HepG2 (cell line): ENCODE data around the gene TPRN. TPM values are rescaled to one million over a fixed set of nuclear protein-coding genes. Genes with fewer than 3 reads are reported as not detected.
A peak's percentile ranks its signal among the peaks of the same experiment; 100 is the strongest.

Experiments used
- ERF ChIP-seq: IDR thresholded peaks from 2 replicates; pipeline ENCODE4 v1.6.1; 2018; ENCODE audit warnings: missing biosample characterization, missing genetic modification reagents
- HNRNPL ChIP-seq: fragments of 200-400 bp; formaldehyde crosslinking; IDR thresholded peaks from 2 replicates; pipeline ENCODE4 v1.6.1; 2017; ENCODE audit warnings: mild to moderate bottlenecking, low read depth, low read length
- MTA3 ChIP-seq: sonication (generic); formaldehyde crosslinking; IDR thresholded peaks from 2 replicates; pipeline ENCODE4 v1.4.0; 2020; ENCODE audit warnings: missing genetic modification reagents
- MTF2 ChIP-seq: sonication (generic); formaldehyde crosslinking; IDR thresholded peaks from 2 replicates; pipeline ENCODE4 v1.5.0; 2020; ENCODE audit warnings: missing genetic modification reagents, borderline replicate concordance
- PAX8 ChIP-seq: sonication (generic); formaldehyde crosslinking; IDR thresholded peaks from 2 replicates; pipeline ENCODE4 v1.8.0; 2022; ENCODE audit warnings: mild to moderate bottlenecking, missing genetic modification reagents, borderline replicate concordance
- RAD51 ChIP-seq: fragments of 450-650 bp; IDR thresholded peaks from 2 replicates; pipeline ENCODE4 v1.6.1; 2016; ENCODE audit warnings: borderline replicate concordance
- REL ChIP-seq: sonication (generic); formaldehyde crosslinking; conservative IDR thresholded peaks from 2 replicates; pipeline ENCODE4 v1.8.0; 2022; ENCODE audit warnings: mild to moderate bottlenecking, missing genetic modification reagents, moderate library complexity
- RXRB ChIP-seq: IDR thresholded peaks from 2 replicates; pipeline ENCODE4 v1.6.1; 2016; ENCODE audit warnings: borderline replicate concordance, missing genetic modification reagents, missing compliant biosample characterization
- SOX6 ChIP-seq, 2 experiments: fragments of 450-650 bp in 1 of 2; sonication (generic) in 1 of 2; formaldehyde crosslinking in 1 of 2; IDR thresholded peaks; 2 replicates each; pipeline versions ENCODE4 v1.4.0 to v1.6.1; 2017 to 2020; ENCODE audit warnings: antibody characterized with exemption in 1 of 2, mild to moderate bottlenecking in 1 of 2, missing genetic modification reagents in 1 of 2
- TBP ChIP-seq: sonication (generic); formaldehyde crosslinking; IDR thresholded peaks from 2 replicates; pipeline ENCODE4 v1.5.0; 2020; ENCODE audit warnings: missing genetic modification reagents
- THAP11 ChIP-seq: IDR thresholded peaks from 2 replicates; pipeline ENCODE4 v1.6.1; 2016; ENCODE audit warnings: missing biosample characterization, missing genetic modification reagents
- TRIM24 ChIP-seq: sonication (generic); formaldehyde crosslinking; IDR thresholded peaks from 2 replicates; pipeline ENCODE4 v1.8.0; 2022; ENCODE audit warnings: mild to moderate bottlenecking, missing genetic modification reagents
- ZBTB20 ChIP-seq: sonication (generic); formaldehyde crosslinking; IDR thresholded peaks from 2 replicates; pipeline ENCODE4 v1.8.1; 2023; ENCODE audit warnings: missing genetic modification reagents, low read depth, mild to moderate bottlenecking, borderline replicate concordance
- ZFP36L2 ChIP-seq: sonication (generic); formaldehyde crosslinking; IDR thresholded peaks from 2 replicates; pipeline ENCODE4 v1.4.0; 2020; ENCODE audit warnings: missing genetic modification reagents
- ZMYM4 ChIP-seq: sonication (generic); formaldehyde crosslinking; IDR thresholded peaks from 2 replicates; pipeline ENCODE4 v1.8.1; 2023; ENCODE audit warnings: mild to moderate bottlenecking, missing genetic modification reagents
- ZNF180 ChIP-seq: sonication (generic); formaldehyde crosslinking; IDR thresholded peaks from 2 replicates; pipeline ENCODE4 v1.4.0; 2020; ENCODE audit warnings: low read depth, missing genetic modification reagents, borderline replicate concordance
- ZNF431 ChIP-seq: sonication (generic); formaldehyde crosslinking; IDR thresholded peaks from 2 replicates; pipeline ENCODE4 v1.9.0; 2022; ENCODE audit warnings: missing genetic modification reagents, low read depth, mild to moderate bottlenecking, borderline replicate concordance
- ZNF605 ChIP-seq: sonication (generic); formaldehyde crosslinking; IDR thresholded peaks from 2 replicates; pipeline ENCODE4 v1.8.0; 2022; ENCODE audit warnings: mild to moderate bottlenecking, missing genetic modification reagents
- ZNF660 ChIP-seq: sonication (generic); formaldehyde crosslinking; IDR thresholded peaks from 2 replicates; pipeline ENCODE4 v1.5.1; 2020; ENCODE audit warnings: mild to moderate bottlenecking, low read depth, missing genetic modification reagents, borderline replicate concordance
- ZNF7 ChIP-seq: IDR thresholded peaks from 2 replicates; pipeline ENCODE4 v1.6.1; 2016; ENCODE audit warnings: missing biosample characterization, missing genetic modification reagents
- ZNF773 ChIP-seq: sonication (generic); formaldehyde crosslinking; IDR thresholded peaks from 2 replicates; pipeline ENCODE4 v1.4.0; 2020; ENCODE audit warnings: missing genetic modification reagents, borderline replicate concordance
- ZNF891 ChIP-seq: sonication (generic); formaldehyde crosslinking; IDR thresholded peaks from 2 replicates; pipeline ENCODE4 v1.5.0; 2020; ENCODE audit warnings: mild to moderate bottlenecking, missing genetic modification reagents
- polyA plus RNA-seq, 8 experiments: library from polyadenylated mRNA; depleted of rRNA in 3 of 8; stranded (reverse) in 7 of 8; unstranded in 1 of 8; fragments of >200 nt; fragmentation: Illumina TruSeq in 4 of 8; extraction: Trizol in 4 of 8; gene quantifications; 2 replicates each; pipeline versions ENCODE4 v1.2.1 to v1.2.3, GENCODE V29; 2011 to 2016; ENCODE audit warnings: low read depth in 4 of 8, missing spikeins in 1 of 8, mixed read lengths in 1 of 8; ENCODE audit not compliant: insufficient read depth in 1 of 8
- total RNA-seq, 5 experiments: library from RNA; depleted of rRNA; stranded (reverse); fragments of >200 nt; fragmentation: Illumina TruSeq; extraction: Trizol; gene quantifications; 2 replicates each; pipeline ENCODE4 v1.2.3, GENCODE V29; 2016; ENCODE audit warnings: low read depth in 1 of 5
- TF ChIP-seq, protein P1 (sequence below): sonication (generic); formaldehyde crosslinking; IDR thresholded peaks from 2 replicates; pipeline ENCODE4 v1.5.1; 2020; ENCODE audit warnings: missing genetic modification reagents, mild to moderate bottlenecking, borderline replicate concordance
- TF ChIP-seq, protein P2 (sequence below): sonication (generic); formaldehyde crosslinking; IDR thresholded peaks from 2 replicates; pipeline ENCODE4 v1.5.0; 2020; ENCODE audit warnings: missing genetic modification reagents
- TF ChIP-seq, protein P3 (sequence below): sonication (generic); formaldehyde crosslinking; IDR thresholded peaks from 2 replicates; pipeline ENCODE4 v1.4.0; 2020; ENCODE audit warnings: mild to moderate bottlenecking, missing genetic modification reagents
- TF ChIP-seq, protein P4 (sequence below): sonication (generic); formaldehyde crosslinking; IDR thresholded peaks from 2 replicates; pipeline ENCODE4 v1.5.1; 2020; ENCODE audit warnings: mild to moderate bottlenecking, missing genetic modification reagents, moderate library complexity
- TF ChIP-seq, protein P5 (sequence below): sonication (generic); formaldehyde crosslinking; IDR thresholded peaks from 2 replicates; pipeline ENCODE4 v1.4.0; 2020; ENCODE audit warnings: missing genetic modification reagents

Gene TPRN
- total and polyA plus RNA-seq, 2 of the 13 experiments (the other 11 are each of a cell fraction or from before 2014, with no cell fraction given), result 10.1 to 19.2 TPM

DNA sequence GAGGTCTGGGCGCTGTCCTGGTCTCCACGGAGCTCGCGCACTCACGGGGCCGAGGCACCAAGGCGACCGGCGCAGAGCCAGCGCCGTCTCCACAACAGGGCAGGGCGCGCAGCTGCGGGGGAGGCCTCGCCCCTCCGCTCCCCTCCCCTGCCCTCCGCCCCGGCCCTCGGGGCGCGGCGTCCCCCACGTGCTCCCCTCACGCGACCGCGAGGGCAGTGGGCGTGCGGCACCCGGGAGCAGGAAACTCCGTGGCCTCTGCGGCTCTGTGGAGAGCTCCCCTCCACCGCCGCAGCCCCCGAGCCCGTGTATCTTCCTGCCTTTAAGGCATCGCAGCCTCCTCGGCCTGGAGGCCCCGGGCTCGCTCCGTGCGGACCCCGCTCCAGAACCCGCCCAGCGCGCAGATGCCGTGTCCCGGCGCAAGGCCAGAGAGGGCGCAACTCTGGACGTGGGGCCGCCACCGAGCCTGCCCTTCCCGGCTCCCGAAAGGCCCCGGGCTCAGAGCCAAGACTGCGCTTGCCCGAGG is 39.8 kb upstream of the TPRN start (continued):
- 0 out of 2 replicates have a peak, but pooled peaks have one; percentile 41 for TF ChIP-seq ZFP36L2 (CRISPR knock-in tag)
- no peak; the same call in 1 of the 2 replicates for TF ChIP-seq PAX8 (CRISPR knock-in tag)
- TF ChIP-seq TRIM24, result no peak
- TF ChIP-seq ZMYM4 (CRISPR knock-in tag), result peak; percentile 62
- TF ChIP-seq TBP, result no peak
- TF ChIP-seq ZNF7 (CRISPR knock-in tag), result no peak
- TF ChIP-seq ZNF180 (CRISPR knock-in tag), result no peak
- TF ChIP-seq RXRB (CRISPR knock-in tag), result peak; percentile 57
- TF ChIP-seq, protein P1, sequence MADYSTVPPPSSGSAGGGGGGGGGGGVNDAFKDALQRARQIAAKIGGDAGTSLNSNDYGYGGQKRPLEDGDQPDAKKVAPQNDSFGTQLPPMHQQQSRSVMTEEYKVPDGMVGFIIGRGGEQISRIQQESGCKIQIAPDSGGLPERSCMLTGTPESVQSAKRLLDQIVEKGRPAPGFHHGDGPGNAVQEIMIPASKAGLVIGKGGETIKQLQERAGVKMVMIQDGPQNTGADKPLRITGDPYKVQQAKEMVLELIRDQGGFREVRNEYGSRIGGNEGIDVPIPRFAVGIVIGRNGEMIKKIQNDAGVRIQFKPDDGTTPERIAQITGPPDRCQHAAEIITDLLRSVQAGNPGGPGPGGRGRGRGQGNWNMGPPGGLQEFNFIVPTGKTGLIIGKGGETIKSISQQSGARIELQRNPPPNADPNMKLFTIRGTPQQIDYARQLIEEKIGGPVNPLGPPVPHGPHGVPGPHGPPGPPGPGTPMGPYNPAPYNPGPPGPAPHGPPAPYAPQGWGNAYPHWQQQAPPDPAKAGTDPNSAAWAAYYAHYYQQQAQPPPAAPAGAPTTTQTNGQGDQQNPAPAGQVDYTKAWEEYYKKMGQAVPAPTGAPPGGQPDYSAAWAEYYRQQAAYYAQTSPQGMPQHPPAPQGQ (CRISPR knock-in tag), result no peak
- TF ChIP-seq, protein P2, sequence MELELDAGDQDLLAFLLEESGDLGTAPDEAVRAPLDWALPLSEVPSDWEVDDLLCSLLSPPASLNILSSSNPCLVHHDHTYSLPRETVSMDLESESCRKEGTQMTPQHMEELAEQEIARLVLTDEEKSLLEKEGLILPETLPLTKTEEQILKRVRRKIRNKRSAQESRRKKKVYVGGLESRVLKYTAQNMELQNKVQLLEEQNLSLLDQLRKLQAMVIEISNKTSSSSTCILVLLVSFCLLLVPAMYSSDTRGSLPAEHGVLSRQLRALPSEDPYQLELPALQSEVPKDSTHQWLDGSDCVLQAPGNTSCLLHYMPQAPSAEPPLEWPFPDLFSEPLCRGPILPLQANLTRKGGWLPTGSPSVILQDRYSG (CRISPR knock-in tag), result no peak
- TF ChIP-seq RAD51, result no peak
- TF ChIP-seq THAP11 (CRISPR knock-in tag), result no peak; the same call in 1 of the 2 replicates
- no peak; the same call in 1 of the 2 replicates for TF ChIP-seq ZNF891 (CRISPR knock-in tag)
- peak; percentile 59; the same call in 1 of the 2 replicates for TF ChIP-seq ZNF773
- peak; percentile 54 for TF ChIP-seq ZBTB20 (CRISPR knock-in tag)
- no peak for TF ChIP-seq SOX6 (IDR thresholded peaks at IDR 0.05)
- TF ChIP-seq SOX6 (CRISPR knock-in tag; IDR thresholded peaks at IDR 0.05), result no peak; the same call in 1 of the 2 replicates
- peak; percentile 69; the same call in 1 of the 2 replicates for TF ChIP-seq ZNF431 (CRISPR knock-in tag)
- 0 out of 2 replicates have a peak, but pooled peaks have one; percentile 65 for TF ChIP-seq REL (CRISPR knock-in tag)
- TF ChIP-seq, protein P3, sequence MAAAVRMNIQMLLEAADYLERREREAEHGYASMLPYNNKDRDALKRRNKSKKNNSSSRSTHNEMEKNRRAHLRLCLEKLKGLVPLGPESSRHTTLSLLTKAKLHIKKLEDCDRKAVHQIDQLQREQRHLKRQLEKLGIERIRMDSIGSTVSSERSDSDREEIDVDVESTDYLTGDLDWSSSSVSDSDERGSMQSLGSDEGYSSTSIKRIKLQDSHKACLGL (CRISPR knock-in tag), result peak; percentile 92
- no peak for TF ChIP-seq ZNF605 (CRISPR knock-in tag)
- TF ChIP-seq ERF (CRISPR knock-in tag), result no peak; the same call in 1 of the 2 replicates
- TF ChIP-seq, protein P4, sequence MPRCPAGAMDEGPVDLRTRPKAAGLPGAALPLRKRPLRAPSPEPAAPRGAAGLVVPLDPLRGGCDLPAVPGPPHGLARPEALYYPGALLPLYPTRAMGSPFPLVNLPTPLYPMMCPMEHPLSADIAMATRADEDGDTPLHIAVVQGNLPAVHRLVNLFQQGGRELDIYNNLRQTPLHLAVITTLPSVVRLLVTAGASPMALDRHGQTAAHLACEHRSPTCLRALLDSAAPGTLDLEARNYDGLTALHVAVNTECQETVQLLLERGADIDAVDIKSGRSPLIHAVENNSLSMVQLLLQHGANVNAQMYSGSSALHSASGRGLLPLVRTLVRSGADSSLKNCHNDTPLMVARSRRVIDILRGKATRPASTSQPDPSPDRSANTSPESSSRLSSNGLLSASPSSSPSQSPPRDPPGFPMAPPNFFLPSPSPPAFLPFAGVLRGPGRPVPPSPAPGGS (CRISPR knock-in tag), result 0 out of 2 replicates have a peak, but pooled peaks have one; percentile 39
- TF ChIP-seq, protein P5, sequence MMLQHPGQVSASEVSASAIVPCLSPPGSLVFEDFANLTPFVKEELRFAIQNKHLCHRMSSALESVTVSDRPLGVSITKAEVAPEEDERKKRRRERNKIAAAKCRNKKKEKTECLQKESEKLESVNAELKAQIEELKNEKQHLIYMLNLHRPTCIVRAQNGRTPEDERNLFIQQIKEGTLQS (CRISPR knock-in tag), result 0 out of 2 replicates have a peak, but pooled peaks have one; percentile 50
- no peak for TF ChIP-seq MTF2 (CRISPR knock-in tag)
- TF ChIP-seq HNRNPL, result no peak
- no peak for TF ChIP-seq MTA3
- TF ChIP-seq ZNF660 (CRISPR knock-in tag), result no peak
